Left ventricle myocardium inferior (tissue), 1 donor: Measurements from ENCODE around the gene GALNT3. TPM values are rescaled to one million over a fixed set of nuclear protein-coding genes. Genes with fewer than 3 reads are reported as not detected.

Experiments used
- DNase-seq: peaks from one replicate; pipeline ENCODE4 v3.0.0-alpha.2; 2020
- H3K27ac ChIP-seq: fragments of 200-600 bp; replicated peaks from 2 replicates; pipeline ENCODE4 v1.8.0; 2021
- H3K27me3 ChIP-seq: fragments of 200-600 bp; 2 replicates; pipeline ENCODE4 v1.8.0; 2021; ENCODE audit warnings: low read depth
- H3K36me3 ChIP-seq: fragments of 200-600 bp; 2 replicates; pipeline ENCODE4 v1.8.0; 2021
- H3K4me1 ChIP-seq: fragments of 200-600 bp; 2 replicates; pipeline ENCODE4 v1.8.0; 2021
- H3K4me3 ChIP-seq: fragments of 200-600 bp; 2 replicates; pipeline ENCODE4 v1.8.0; 2021; ENCODE audit warnings: mild to moderate bottlenecking, moderate library complexity
- H3K9me3 ChIP-seq: fragments of 200-600 bp; replicated peaks from 2 replicates; pipeline ENCODE4 v1.8.0; 2021
- intact Hi-C: fragments of 100-400 bp; cut with micrococcal nuclease; formaldehyde crosslinking; loops from one replicate; pipeline ENCODE4 v1.11.0; 2022
- total RNA-seq: library from RNA; stranded (reverse); fragmentation: NEBNext Ultra II Directional; extraction: Animal tissue kit (Norgen Biotek cat#: 25700); gene quantifications from one replicate; pipeline ENCODE4 v1.2.1, GENCODE V29; 2021
- TF ChIP-seq, protein P1 (sequence below): fragments of 200-600 bp; IDR thresholded peaks from 2 replicates; pipeline ENCODE4 v1.8.0; 2021; ENCODE audit warnings: antibody characterized with exemption, mild to moderate bottlenecking, borderline replicate concordance
- donor health status: DM: no; HTN: yes; CAD: no; lungs with severe emphysema.

GALNT3 gene
- total RNA-seq, 1 donor from 2014 or later = 0.08 TPM

- TF ChIP-seq, protein P1, sequence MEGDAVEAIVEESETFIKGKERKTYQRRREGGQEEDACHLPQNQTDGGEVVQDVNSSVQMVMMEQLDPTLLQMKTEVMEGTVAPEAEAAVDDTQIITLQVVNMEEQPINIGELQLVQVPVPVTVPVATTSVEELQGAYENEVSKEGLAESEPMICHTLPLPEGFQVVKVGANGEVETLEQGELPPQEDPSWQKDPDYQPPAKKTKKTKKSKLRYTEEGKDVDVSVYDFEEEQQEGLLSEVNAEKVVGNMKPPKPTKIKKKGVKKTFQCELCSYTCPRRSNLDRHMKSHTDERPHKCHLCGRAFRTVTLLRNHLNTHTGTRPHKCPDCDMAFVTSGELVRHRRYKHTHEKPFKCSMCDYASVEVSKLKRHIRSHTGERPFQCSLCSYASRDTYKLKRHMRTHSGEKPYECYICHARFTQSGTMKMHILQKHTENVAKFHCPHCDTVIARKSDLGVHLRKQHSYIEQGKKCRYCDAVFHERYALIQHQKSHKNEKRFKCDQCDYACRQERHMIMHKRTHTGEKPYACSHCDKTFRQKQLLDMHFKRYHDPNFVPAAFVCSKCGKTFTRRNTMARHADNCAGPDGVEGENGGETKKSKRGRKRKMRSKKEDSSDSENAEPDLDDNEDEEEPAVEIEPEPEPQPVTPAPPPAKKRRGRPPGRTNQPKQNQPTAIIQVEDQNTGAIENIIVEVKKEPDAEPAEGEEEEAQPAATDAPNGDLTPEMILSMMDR = no peak
- no peaks in the 10 kb centered on the region for H3K36me3 ChIP-seq
- intact Hi-C loops = no loop called here
These were observed 16.4 kb upstream of the GALNT3 start for GRCh38 chr2:165810418-165810817.

GRCh38 chr2:165804719-165805118, 10.7 kb upstream of the GALNT3 start:
- intact Hi-C loops = no loop called here
- TF ChIP-seq, protein P1 = no peak
- Histone ChIP-seq H3K4me3 (no peak overlapping the region), H3K9me3 (no peaks in the 10 kb centered on the region), H3K27me3 (no peaks in the 10 kb centered on the region), H3K27ac (no peak overlapping the region), H3K36me3 (no peaks in the 10 kb centered on the region), H3K4me1 (no peaks in the 10 kb centered on the region)
- no peak for DNase-seq

More at GRCh38 chr2:165810418-165810817, 16.4 kb upstream of the GALNT3 start:
- DNase-seq = no peak
- H3K27ac ChIP-seq = no peak overlapping the region
- H3K4me3 ChIP-seq = no peak overlapping the region
- no peaks in the 10 kb centered on the region for H3K27me3 ChIP-seq
- H3K4me1 ChIP-seq = no peaks in the 10 kb centered on the region
- H3K9me3 ChIP-seq = no peaks in the 10 kb centered on the region

- Histone ChIP-seq H3K4me1 (no peaks in the 10 kb centered on the region), H3K36me3 (no peaks in the 10 kb centered on the region), H3K27ac (no peak overlapping the region), H3K9me3 (no peaks in the 10 kb centered on the region), H3K27me3 (no peaks in the 10 kb centered on the region), H3K4me3 (no peak overlapping the region)
- no peak for DNase-seq
- TF ChIP-seq, protein P1 = no peak
- intact Hi-C loops = no loop called here
These were observed 9.2 kb upstream of the GALNT3 start for GRCh38 chr2:165803123-165803760.

DNA sequence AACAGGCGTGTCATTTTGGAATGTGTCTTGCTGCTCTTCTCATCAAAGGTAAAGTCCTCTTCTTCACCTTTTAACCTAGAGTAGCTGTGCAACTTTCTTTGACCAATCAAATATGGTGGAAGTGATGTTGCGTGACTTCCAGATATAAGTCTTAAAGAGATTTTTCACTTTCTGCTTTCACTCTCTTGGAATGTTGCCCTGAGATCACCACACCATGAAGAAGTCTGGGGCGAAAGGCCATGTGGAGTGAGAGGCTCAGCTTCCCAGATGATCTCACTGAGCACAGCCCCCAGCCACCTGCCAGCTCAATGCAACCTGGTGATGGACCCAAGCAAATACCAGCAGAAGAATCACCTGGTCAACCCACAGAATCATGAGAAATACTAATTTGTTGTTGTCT, 7.1 kb upstream of the GALNT3 start:
- intact Hi-C loops = no loop called here
- no peak overlapping the region for H3K27ac ChIP-seq
- no peak overlapping the region for H3K4me3 ChIP-seq
- TF ChIP-seq, protein P1 = no peak
- DNase-seq = no peak
- no peaks in the 10 kb centered on the region for H3K36me3 ChIP-seq
- H3K4me1 ChIP-seq = no peaks in the 10 kb centered on the region
- no peaks in the 10 kb centered on the region for H3K9me3 ChIP-seq
- H3K27me3 ChIP-seq = peaks cover 2% of the 10 kb centered on the region

DNA sequence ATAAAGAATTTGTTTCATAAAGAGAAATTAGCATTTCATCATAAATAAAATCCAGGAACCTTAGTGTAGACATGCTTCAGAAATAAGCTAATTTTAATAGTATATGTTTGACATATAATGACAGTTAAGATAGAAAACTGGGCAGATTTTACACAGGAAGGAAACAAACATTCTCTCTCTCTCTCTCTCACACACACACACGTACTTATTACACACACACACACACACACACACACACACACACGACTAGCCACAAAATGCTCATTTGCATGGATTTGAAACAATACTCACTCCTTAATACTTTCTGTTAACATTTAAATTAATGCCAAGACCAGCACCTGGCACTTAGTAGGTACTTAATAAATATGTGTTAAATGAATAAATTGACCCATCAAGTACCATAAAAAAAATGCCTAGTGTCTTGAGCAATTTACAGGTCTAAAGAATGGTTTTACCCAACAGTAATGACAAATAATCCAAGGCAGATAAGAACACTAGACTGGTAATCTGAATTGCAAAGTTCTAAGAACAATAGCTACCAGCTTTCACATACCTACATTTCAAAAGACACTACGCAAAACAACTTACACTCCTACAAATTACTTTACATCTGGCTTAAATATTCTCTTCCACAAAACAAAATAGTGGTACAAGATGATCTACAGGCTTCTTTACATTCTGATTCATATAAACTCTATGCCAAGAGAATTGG, 2.9 kb upstream of the GALNT3 start:
- H3K27me3 ChIP-seq = peaks cover 44% of the 10 kb centered on the region
- H3K4me1 ChIP-seq = peaks cover 19% of the 10 kb centered on the region
- no peaks in the 10 kb centered on the region for H3K36me3 ChIP-seq
- TF ChIP-seq, protein P1 = no peak
- H3K9me3 ChIP-seq = no peaks in the 10 kb centered on the region
- no peak overlapping the region for H3K27ac ChIP-seq
- intact Hi-C loops = no loop called here
- no peak for DNase-seq
- no peak overlapping the region for H3K4me3 ChIP-seq
